ENCODE data around the gene SLCO2A1.

- TF ChIP-seq CTCF (IDR thresholded peaks at IDR 0.05) (no peak), EZH2 (IDR thresholded peaks at IDR 0.05; ENCODE audit: borderline replicate concordance, insufficient read depth, low read depth, low read length, poor library complexity, severe bottlenecking) (no peak)
Measured at GRCh38 chr3:133965013-133965570, 64.6 kb downstream of the SLCO2A1 start.
